Measurements from ENCODE around the gene LILRA6. TPM values are rescaled to one million over a fixed set of nuclear protein-coding genes. Genes with fewer than 3 reads are reported as not detected.

LILRA6 gene
- total and polyA plus RNA-seq, 7 experiments from 2014 or later: 0.12 to 27.0 (median 0.97) TPM

DNA sequence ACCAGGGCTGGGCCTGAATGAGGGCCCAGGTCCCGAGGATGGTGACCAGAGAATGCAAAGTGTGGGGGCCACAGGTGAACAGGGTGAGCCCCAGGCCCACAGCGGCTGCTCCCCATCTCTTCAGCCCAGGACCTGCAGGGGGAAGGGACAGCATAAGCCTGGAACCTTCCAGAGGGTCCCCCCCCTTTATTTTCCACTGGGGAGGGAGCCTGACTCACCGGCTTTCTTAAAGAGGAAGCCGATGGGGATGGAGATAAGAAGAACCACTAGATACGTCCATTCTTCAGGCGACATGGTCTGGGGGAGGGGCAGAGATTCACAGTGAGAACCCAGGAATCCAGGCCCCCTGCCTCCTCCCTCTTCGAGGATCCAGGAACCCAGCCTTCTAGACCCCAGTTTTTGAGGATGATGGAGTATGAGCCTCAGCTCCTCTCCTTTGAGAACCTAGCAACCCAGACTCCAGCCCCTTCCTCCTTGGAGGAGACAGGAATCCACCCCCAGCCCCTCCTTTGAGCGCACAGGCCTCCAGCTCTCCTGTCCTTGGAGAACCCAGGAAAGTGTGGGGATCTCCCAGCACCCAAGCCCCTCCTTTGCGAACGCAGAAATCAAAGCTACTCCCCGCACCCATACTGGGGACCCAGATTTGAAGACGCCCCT, 54.2 kb downstream of the LILRA6 start:
- H3K27me3 ChIP-seq (ENCODE audit: control insufficient read depth in 2 of 2, insufficient read depth in 2 of 2, low read length in 2 of 2): no peaks in the 10 kb centered on the region
- DNase-seq: peak in 2 of 9 donors; percentile 73 to 77
- Mint-ChIP-seq H3K4me3 (peak overlapping the region; percentile 77 to 99 (median 90)), H3K9me3 (peaks cover 0 to 2% (median 0%) of the 10 kb centered on the region in 11 donors), H3K27me3 (peaks cover 0 to 2% (median 0%) of the 10 kb centered on the region in 5 donors), H3K27ac (peak overlapping the region; percentile 52 to 100 (median 82)), H3K36me3 (peaks cover 0 to 14% (median 4%) of the 10 kb centered on the region in 5 donors), H3K4me1 (peaks cover 15 to 42% (median 39%) of the 10 kb centered on the region in 7 donors)
- H3K4me3 ChIP-seq (ENCODE audit: low read length): peak overlapping the region; percentile 81
- ChIA-PET POLR2A (interaction anchor here (1.0 to 7.0 kb wide), 11 partner anchors 12 to 73 kb away, joined by 3 to 135 read pairs (median 11); partner anchors contain the start of genes CNOT3, LENG1, PRPF31 and RPS9), CTCF (interaction anchor here (0.9 to 2.1 kb wide), 4 partner anchors 20 to 79 kb away, joined by 3 to 6 read pairs (median 4); partner anchors contain the start of genes CNOT3 and LENG1)
- intact Hi-C loops (cut with micrococcal nuclease): loop anchor here in 1 of 2 donors (2.0 kb wide), 1 partner anchor 20 kb away; no protein-coding TSS in a partner anchor
- peaks cover 20 to 22% of the 10 kb centered on the region in 2 donors for H3K4me1 ChIP-seq (ENCODE audit: control insufficient read depth in 2 of 2, insufficient read depth in 2 of 2, low read length in 2 of 2)
- H3K9me3 ChIP-seq (ENCODE audit: control insufficient read depth in 2 of 3, low read length in 3 of 3): no peaks in the 10 kb centered on the region
- H3K36me3 ChIP-seq (ENCODE audit: control insufficient read depth in 2 of 3, insufficient read depth in 3 of 3, low read length in 3 of 3): peaks cover 1 to 13% (median 2%) of the 10 kb centered on the region in 3 experiments
- ATAC-seq: no peak
- H3K27ac ChIP-seq (ENCODE audit: low read depth, low read length): peak overlapping the region; percentile 99

DNA sequence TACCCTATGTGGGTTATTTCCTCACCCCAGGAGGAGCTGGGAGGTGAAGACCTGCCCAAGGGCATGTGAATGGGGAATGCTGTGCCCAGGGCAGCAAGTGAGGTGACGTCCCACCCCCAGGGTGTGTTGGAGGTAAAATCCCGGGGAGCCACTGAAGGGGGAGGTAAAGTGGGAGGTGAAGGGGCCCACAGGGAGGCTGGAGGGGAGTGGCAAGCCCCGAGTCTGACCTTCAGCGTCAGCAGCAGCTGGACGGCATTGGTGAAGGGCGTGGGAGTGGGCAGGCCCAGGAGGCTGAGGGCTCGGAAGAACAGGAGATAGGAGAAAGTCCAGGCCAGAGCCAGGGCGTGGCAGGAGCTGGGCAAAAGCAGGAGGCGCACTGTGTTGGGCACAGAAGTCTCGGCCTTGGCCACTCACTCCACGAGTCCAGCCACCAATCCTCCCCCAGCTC, 55.6 kb downstream of the LILRA6 start:
- H3K4me1 ChIP-seq (ENCODE audit: control insufficient read depth in 2 of 2, insufficient read depth in 2 of 2, low read length in 2 of 2): peaks cover 15 to 16% of the 10 kb centered on the region in 2 donors
- no peaks in the 10 kb centered on the region for H3K27me3 ChIP-seq (ENCODE audit: control insufficient read depth in 2 of 2, insufficient read depth in 2 of 2, low read length in 2 of 2)
- no peak overlapping the region for H3K4me3 ChIP-seq (ENCODE audit: low read length)
- peaks cover 0 to 2% (median 0%) of the 10 kb centered on the region in 11 donors for H3K9me3 Mint-ChIP-seq
- peaks cover 0 to 9% (median 0%) of the 10 kb centered on the region in 3 experiments for H3K36me3 ChIP-seq (ENCODE audit: control insufficient read depth in 2 of 3, insufficient read depth in 3 of 3, low read length in 3 of 3)
- ChIA-PET CTCF (no interaction called here), POLR2A (interaction anchor here (2.6 to 7.0 kb wide), 2 partner anchors 14 to 28 kb away, joined by 11 to 135 read pairs; partner anchors contain the start of genes LENG1 and RPS9)
- no peak for ATAC-seq
- no peak for DNase-seq
- intact Hi-C loops (cut with micrococcal nuclease): no loop called here
- no peak overlapping the region for H3K27ac ChIP-seq (ENCODE audit: low read depth, low read length)
- peak overlapping the region in 8 of 10 donors; percentile 56 to 97 (median 90) for H3K4me3 Mint-ChIP-seq
- peaks cover 0 to 9% (median 0%) of the 10 kb centered on the region in 5 donors for H3K36me3 Mint-ChIP-seq
- H3K27ac Mint-ChIP-seq: peak overlapping the region in 5 of 9 donors; percentile 73 to 100 (median 82)
- H3K4me1 Mint-ChIP-seq: peaks cover 7 to 30% (median 28%) of the 10 kb centered on the region in 7 donors
- peaks cover 0 to 2% (median 0%) of the 10 kb centered on the region in 5 donors for H3K27me3 Mint-ChIP-seq
- no peaks in the 10 kb centered on the region for H3K9me3 ChIP-seq (ENCODE audit: control insufficient read depth in 2 of 3, low read length in 3 of 3)

Small RNA genes within 50 kb of the gene (microRNA-seq; reads per million reads assigned to microRNA genes)
- not detected for gene MIR4752 (ENCODE audit: borderline microRNAs expressed)

Other genes starting within 250 kb of the LILRA6 start
- gene VSTM1, start 178.9 kb downstream of the LILRA6 start, total RNA-seq: 1 to 10 TPM in 2 of 5 experiments, not detected in 3; 1.7 to 2.1 TPM
- gene VSTM1, start 178.9 kb downstream of the LILRA6 start, polyA plus RNA-seq: not detected
- gene TARM1, start 161.4 kb downstream of the LILRA6 start, total RNA-seq: not detected
- not detected for gene TARM1, start 161.4 kb downstream of the LILRA6 start, polyA plus RNA-seq
- 10 to 100 TPM in 1 of 5 experiments, 1 to 10 TPM in 1, under 1 TPM in 3; 0.19 to 44.6 (median 0.51) TPM for gene OSCAR, start 142.0 kb downstream of the LILRA6 start, total RNA-seq
- gene OSCAR, start 142.0 kb downstream of the LILRA6 start, polyA plus RNA-seq: under 1 TPM in 1 of 2 donors, not detected in 1; 0.13 TPM
- 100 to 1,000 TPM in 3 of 5 experiments, 10 to 100 TPM in 2; 64.4 to 127 (median 117) TPM for gene NDUFA3, start 139.9 kb downstream of the LILRA6 start, total RNA-seq
- gene NDUFA3, start 139.9 kb downstream of the LILRA6 start, polyA plus RNA-seq: 100 to 1,000 TPM; 333 to 490 TPM
- 10 to 100 TPM; 13.4 to 46.5 (median 14.6) TPM for gene TFPT, start 127.1 kb downstream of the LILRA6 start, total RNA-seq
- 10 to 100 TPM; 15.2 to 21.6 TPM for gene TFPT, start 127.1 kb downstream of the LILRA6 start, polyA plus RNA-seq
- 10 to 100 TPM; 51.8 to 82.1 (median 71.0) TPM for gene PRPF31, start 127.0 kb downstream of the LILRA6 start, total RNA-seq
- 10 to 100 TPM; 74.8 to 87.4 TPM for gene PRPF31, start 127.0 kb downstream of the LILRA6 start, polyA plus RNA-seq
- 10 to 100 TPM; 38.0 to 84.6 (median 63.9) TPM for gene CNOT3, start 105.0 kb downstream of the LILRA6 start, total RNA-seq
- gene CNOT3, start 105.0 kb downstream of the LILRA6 start, polyA plus RNA-seq: 10 to 100 TPM; 10.1 to 13.1 TPM
- gene LENG1, start 83.1 kb downstream of the LILRA6 start, total RNA-seq: 10 to 100 TPM in 3 of 5 experiments, 1 to 10 TPM in 2; 7.1 to 20.4 (median 11.8) TPM
- gene LENG1, start 83.1 kb downstream of the LILRA6 start, polyA plus RNA-seq: 10 to 100 TPM; 11.9 to 13.5 TPM
- gene TMC4, start 69.6 kb downstream of the LILRA6 start, total RNA-seq: 1 to 10 TPM in 3 of 5 experiments, not detected in 2; 1.0 to 5.9 (median 1.2) TPM
- gene TMC4, start 69.6 kb downstream of the LILRA6 start, polyA plus RNA-seq: under 1 TPM in 1 of 2 donors, not detected in 1; 0.20 TPM
- gene MBOAT7, start 53.2 kb downstream of the LILRA6 start, total RNA-seq: 10 to 100 TPM; 25.8 to 79.4 (median 43.0) TPM
- gene MBOAT7, start 53.2 kb downstream of the LILRA6 start, polyA plus RNA-seq: 10 to 100 TPM; 11.3 to 18.9 TPM
- gene TSEN34, start 51.5 kb downstream of the LILRA6 start, total RNA-seq: 10 to 100 TPM in 4 of 5 experiments, 1 to 10 TPM in 1; 9.5 to 24.2 (median 17.8) TPM
- 10 to 100 TPM; 29.5 to 48.7 TPM for gene TSEN34, start 51.5 kb downstream of the LILRA6 start, polyA plus RNA-seq
- 1,000 to 10,000 TPM; 1,217 to 2,149 (median 1,306) TPM for gene RPS9, start 41.9 kb downstream of the LILRA6 start, total RNA-seq
- gene RPS9, start 41.9 kb downstream of the LILRA6 start, polyA plus RNA-seq: 1,000 to 10,000 TPM; 1,192 to 1,308 TPM
- gene LILRB3, start 19.8 kb downstream of the LILRA6 start, total RNA-seq: 10 to 100 TPM in 1 of 5 experiments, 1 to 10 TPM in 4; 1.9 to 76.4 (median 2.1) TPM
- gene LILRB3, start 19.8 kb downstream of the LILRA6 start, polyA plus RNA-seq: under 1 TPM in 1 of 2 donors, not detected in 1; 0.40 TPM
- 1 to 10 TPM in 3 of 5 experiments, under 1 TPM in 1, not detected in 1; 0.08 to 1.8 (median 1.2) TPM for gene LILRB5, start 14.5 kb upstream of the LILRA6 start, total RNA-seq
- not detected for gene LILRB5, start 14.5 kb upstream of the LILRA6 start, polyA plus RNA-seq
- 100 to 1,000 TPM in 1 of 5 experiments, 10 to 100 TPM in 1, 1 to 10 TPM in 2, not detected in 1; 1.5 to 131 (median 6.0) TPM for gene LILRB2, start 38.3 kb upstream of the LILRA6 start, total RNA-seq
- gene LILRB2, start 38.3 kb upstream of the LILRA6 start, polyA plus RNA-seq: under 1 TPM in 1 of 2 donors, not detected in 1; 0.12 TPM
- gene LILRA5, start 70.4 kb upstream of the LILRA6 start, total RNA-seq: 10 to 100 TPM in 1 of 5 experiments, 1 to 10 TPM in 1, under 1 TPM in 2, not detected in 1; 0.32 to 82.1 (median 5.1) TPM
- under 1 TPM in 1 of 2 donors, not detected in 1; 0.34 TPM for gene LILRA5, start 70.4 kb upstream of the LILRA6 start, polyA plus RNA-seq
- gene LILRA4, start 96.4 kb upstream of the LILRA6 start, total RNA-seq: 1 to 10 TPM in 2 of 5 experiments, not detected in 3; 3.5 to 8.9 TPM
- gene LILRA4, start 96.4 kb upstream of the LILRA6 start, polyA plus RNA-seq: not detected
- gene LAIR1, start 122.1 kb upstream of the LILRA6 start, total RNA-seq: 10 to 100 TPM; 47.0 to 92.3 (median 82.3) TPM
- 10 to 100 TPM; 48.6 to 98.1 TPM for gene LAIR1, start 122.1 kb upstream of the LILRA6 start, polyA plus RNA-seq
- gene TTYH1, start 172.7 kb upstream of the LILRA6 start, total RNA-seq: 1 to 10 TPM in 1 of 5 experiments, under 1 TPM in 1, not detected in 3; 0.10 to 1.8 TPM
- under 1 TPM; 0.23 to 0.40 TPM for gene TTYH1, start 172.7 kb upstream of the LILRA6 start, polyA plus RNA-seq
- gene LENG8, start 206.4 kb upstream of the LILRA6 start, total RNA-seq: 100 to 1,000 TPM; 238 to 685 (median 503) TPM
- 10 to 100 TPM in 1 of 2 donors, 1 to 10 TPM in 1; 6.2 to 16.8 TPM for gene LENG8, start 206.4 kb upstream of the LILRA6 start, polyA plus RNA-seq
- gene LENG9, start 221.0 kb upstream of the LILRA6 start, total RNA-seq: 1 to 10 TPM; 3.5 to 6.1 (median 4.3) TPM
- under 1 TPM; 0.09 to 0.16 TPM for gene LENG9, start 221.0 kb upstream of the LILRA6 start, polyA plus RNA-seq
- gene CDC42EP5, start 230.5 kb upstream of the LILRA6 start, total RNA-seq: not detected
- not detected for gene CDC42EP5, start 230.5 kb upstream of the LILRA6 start, polyA plus RNA-seq

Measured in naive thymus-derived CD4-positive, alpha-beta T cell (primary cell).